Breast epithelium (tissue), 3 donors: ENCODE measurements around the gene NKIRAS2.

Experiments used
- CTCF ChIP-seq, 3 donors: fragments of 450-650 bp; IDR thresholded peaks; one replicate each; pipeline ENCODE4 v1.5.1; 2016 to 2017; ENCODE audit warnings: antibody characterized with exemption in 3 of 3, mild to moderate bottlenecking in 3 of 3, moderate library complexity in 3 of 3
- POLR2AphosphoS5 ChIP-seq, 3 donors: sonication (generic); formaldehyde crosslinking; IDR thresholded peaks; one replicate each; pipeline ENCODE4 v1.6.1; 2017; ENCODE audit warnings: antibody characterized with exemption in 3 of 3

GRCh38 chr17:42026857-42027589 is 7.1 kb downstream of the NKIRAS2 start:
- TF ChIP-seq CTCF (IDR thresholded peaks at IDR 0.05), result no peak
- no peak for TF ChIP-seq POLR2AphosphoS5 (IDR thresholded peaks at IDR 0.05)
